Tibial artery (tissue), 4 donors: Measurements from ENCODE around the gene SPATC1L.

Experiments
- DNase-seq, 2 donors: peaks; one replicate each; pipeline ENCODE4 v3.0.0-alpha.2; 2019
- H3K27ac ChIP-seq, 2 donors: fragments of 200-600 bp; sonication (generic) in 1 of 2; 1 replicate in 1 of 2; 2 replicates in 1 of 2; pipeline ENCODE4 v1.5.1; 2018 to 2019; ENCODE audit warnings: mild to moderate bottlenecking in 1 of 2
- H3K27me3 ChIP-seq, 2 donors: fragments of 200-600 bp; sonication (generic) in 1 of 2; one replicate each; pipeline versions ENCODE4 v1.5.1 to v1.6.0; 2016 to 2019
- H3K36me3 ChIP-seq, 3 donors: fragments of 200-600 bp; sonication (generic) in 2 of 3; one replicate each; pipeline ENCODE4 v1.5.1; 2016 to 2019; ENCODE audit warnings: mild to moderate bottlenecking in 2 of 3
- H3K4me1 ChIP-seq, 4 donors: fragments of 200-600 bp; sonication (generic) in 2 of 4; 1 replicate in 3 of 4; 2 replicates in 1 of 4; pipeline ENCODE4 v1.5.1; 2016 to 2019
- H3K4me3 ChIP-seq, 2 donors: fragments of 200-600 bp; sonication (generic) in 1 of 2; 1 replicate in 1 of 2; 2 replicates in 1 of 2; pipeline ENCODE4 v1.5.1; 2018 to 2019; ENCODE audit warnings: mild to moderate bottlenecking in 2 of 2
- H3K9me3 ChIP-seq, 3 donors: fragments of 200-600 bp; sonication (generic) in 1 of 3; one replicate each; pipeline ENCODE4 v1.5.1; 2016 to 2019
- CTCF ChIP-seq, 2 experiments: fragments of 200-600 bp in 1 of 2; fragments of 450-650 bp in 1 of 2; IDR thresholded peaks; one replicate each; pipeline ENCODE4 v1.5.1; 2017 to 2019; ENCODE audit warnings: antibody characterized with exemption in 2 of 2, mild to moderate bottlenecking in 1 of 2, moderate library complexity in 1 of 2
- intact Hi-C: fragments of 100-400 bp; cut with DNase I; formaldehyde crosslinking; loops from one replicate; pipeline ENCODE4 v1.15.0; 2023; ENCODE audit warnings: low total_unique reads

The SPATC1L gene

GRCh38 chr21:46117586-46118315 is 66.5 kb downstream of the SPATC1L start:
- TF ChIP-seq CTCF (IDR thresholded peaks at IDR 0.05): no peak
- H3K4me3 ChIP-seq: no peak overlapping the region
- no peak overlapping the region for H3K27ac ChIP-seq
- H3K9me3 ChIP-seq: no peaks in the 10 kb centered on the region
- no peak for DNase-seq
- H3K27me3 ChIP-seq: no peaks in the 10 kb centered on the region
- intact Hi-C loops: loop anchor here (10.0 kb wide), 1 partner anchor 593 kb away; no protein-coding TSS in a partner anchor
- peaks cover 98 to 100% (median 100%) of the 10 kb centered on the region in 3 donors for H3K36me3 ChIP-seq
- no peaks in the 10 kb centered on the region for H3K4me1 ChIP-seq

GRCh38 chr21:46116776-46117585 is 67.3 kb downstream of the SPATC1L start:
- TF ChIP-seq CTCF (IDR thresholded peaks at IDR 0.05): no peak
- peaks cover 98 to 100% (median 100%) of the 10 kb centered on the region in 3 donors for H3K36me3 ChIP-seq
- peak overlapping the region in 1 of 2 donors; percentile 8 for H3K27ac ChIP-seq
- no peaks in the 10 kb centered on the region for H3K27me3 ChIP-seq
- H3K4me3 ChIP-seq: no peak overlapping the region
- H3K9me3 ChIP-seq: no peaks in the 10 kb centered on the region
- intact Hi-C loops: loop anchor here (10.0 kb wide), 1 partner anchor 592 kb away; no protein-coding TSS in a partner anchor
- DNase-seq: peak; percentile 19 to 64
- no peaks in the 10 kb centered on the region for H3K4me1 ChIP-seq

- peak; percentile 19 to 62 for DNase-seq
- Histone ChIP-seq H3K4me3 (no peak overlapping the region), H3K4me1 (peaks cover 0 to under 1% (median under 1%) of the 10 kb centered on the region in 4 donors), H3K27me3 (no peaks in the 10 kb centered on the region), H3K27ac (peak overlapping the region in 1 of 2 donors; percentile 8), H3K9me3 (no peaks in the 10 kb centered on the region), H3K36me3 (peaks cover 94 to 98% (median 95%) of the 10 kb centered on the region in 3 donors)
- intact Hi-C loops: loop anchor here (10.0 kb wide), 1 partner anchor 591 kb away; no protein-coding TSS in a partner anchor
- TF ChIP-seq CTCF (IDR thresholded peaks at IDR 0.05): no peak
These were observed 68.0 kb downstream of the SPATC1L start for GRCh38 chr21:46116189-46116775.

GRCh38 chr21:46115441-46116188 is 68.6 kb downstream of the SPATC1L start:
- no peaks in the 10 kb centered on the region for H3K9me3 ChIP-seq
- TF ChIP-seq CTCF (IDR thresholded peaks at IDR 0.05): no peak
- DNase-seq: peak; percentile 7 to 53

GRCh38 chr21:46114963-46115362 is 69.3 kb downstream of the SPATC1L start:
- Histone ChIP-seq H3K27ac (no peak overlapping the region), H3K4me3 (no peak overlapping the region), H3K27me3 (no peaks in the 10 kb centered on the region), H3K4me1 (peaks cover 0 to 14% (median 14%) of the 10 kb centered on the region in 4 donors), H3K9me3 (no peaks in the 10 kb centered on the region), H3K36me3 (peaks cover 80 to 89% (median 82%) of the 10 kb centered on the region in 3 donors)
- peak; percentile 18 to 61 for DNase-seq
- no peak for TF ChIP-seq CTCF (IDR thresholded peaks at IDR 0.05)
- intact Hi-C loops: loop anchor here (10.0 kb wide), 1 partner anchor 590 kb away; no protein-coding TSS in a partner anchor

More at GRCh38 chr21:46115441-46116188, 68.6 kb downstream of the SPATC1L start:
- Histone ChIP-seq H3K36me3 (peaks cover 87 to 96% (median 89%) of the 10 kb centered on the region in 3 donors), H3K4me1 (peaks cover 0 to 8% (median 7%) of the 10 kb centered on the region in 4 donors), H3K4me3 (no peak overlapping the region), H3K27me3 (no peaks in the 10 kb centered on the region), H3K27ac (peak overlapping the region in 1 of 2 donors; percentile 8)
- intact Hi-C loops: loop anchor here (10.0 kb wide), 1 partner anchor 591 kb away; no protein-coding TSS in a partner anchor
